HTR-8/SVneo (cell line): Measurements from ENCODE around the gene SLC16A4.

ENCODE experiments used
- DNase-seq: peaks from one replicate; pipeline ENCODE4 v3.0.0; 2011; ENCODE audit warnings: low spot score, mixed read lengths; ENCODE audit not compliant: insufficient read length
- FAIRE-seq: peaks from 2 replicates; lab custom pipeline; 2011; peaks lifted over from hg19 to GRCh38; lab: Jason Lieb, UNC

The SLC16A4 gene

GRCh38 chr1:110375490-110375889 is 15.3 kb downstream of the SLC16A4 start:
- FAIRE-seq (no peak), DNase-seq (no peak)

- FAIRE-seq (no peak), DNase-seq (no peak)
These were observed 20.0 kb downstream of the SLC16A4 start for GRCh38 chr1:110370827-110371226.

- FAIRE-seq (no peak), DNase-seq (no peak)
These were observed 26.6 kb downstream of the SLC16A4 start for GRCh38 chr1:110364221-110364620.

- DNase-seq (no peak), FAIRE-seq (no peak)
These were observed 29.0 kb downstream of the SLC16A4 start for GRCh38 chr1:110361856-110362255.

- DNase-seq = no peak
- no peak for FAIRE-seq
These were observed 30.4 kb downstream of the SLC16A4 start for GRCh38 chr1:110360431-110360830.

- DNase-seq (no peak), FAIRE-seq (no peak)
These were observed 34.4 kb downstream of the SLC16A4 start for GRCh38 chr1:110356379-110356778.

GRCh38 chr1:110355321-110355720 is 35.5 kb downstream of the SLC16A4 start:
- FAIRE-seq = no peak
- DNase-seq = no peak

- DNase-seq (no peak), FAIRE-seq (no peak)
These were observed 40.5 kb downstream of the SLC16A4 start for GRCh38 chr1:110350360-110350759.

GRCh38 chr1:110348771-110349170 is 42.1 kb downstream of the SLC16A4 start:
- FAIRE-seq (no peak), DNase-seq (no peak)

- no peak for FAIRE-seq
- no peak for DNase-seq
These were observed 42.8 kb downstream of the SLC16A4 start for GRCh38 chr1:110348050-110348449.

- FAIRE-seq (no peak), DNase-seq (no peak)
These were observed 43.5 kb downstream of the SLC16A4 start for GRCh38 chr1:110347182-110347893.

- DNase-seq (no peak), FAIRE-seq (no peak)
These were observed 44.1 kb downstream of the SLC16A4 start for GRCh38 chr1:110346690-110347089.

GRCh38 chr1:110345480-110345879 is 45.3 kb downstream of the SLC16A4 start:
- FAIRE-seq (no peak), DNase-seq (no peak)

- FAIRE-seq (no peak), DNase-seq (no peak)
These were observed 46.7 kb downstream of the SLC16A4 start for GRCh38 chr1:110344152-110344551.

- FAIRE-seq = no peak
- no peak for DNase-seq
These were observed 47.6 kb downstream of the SLC16A4 start for GRCh38 chr1:110343249-110343648.

GRCh38 chr1:110341872-110342331 is 48.9 kb downstream of the SLC16A4 start:
- no peak for DNase-seq
- FAIRE-seq = no peak

- no peak for FAIRE-seq
- no peak for DNase-seq
These were observed 49.5 kb downstream of the SLC16A4 start for GRCh38 chr1:110341146-110341871.

- DNase-seq (no peak), FAIRE-seq (no peak)
These were observed 50.7 kb downstream of the SLC16A4 start for GRCh38 chr1:110340207-110340468.

- peak; percentile 6 for DNase-seq
- no peak for FAIRE-seq
These were observed 51.2 kb downstream of the SLC16A4 start for GRCh38 chr1:110339407-110340206.

- peak; percentile 91 for DNase-seq
- FAIRE-seq = peak; percentile 49
These were observed 51.9 kb downstream of the SLC16A4 start, which contains the start of gene RBM15 for GRCh38 chr1:110338886-110339406. TSS of gene RBM15 (plus strand) at chr1:110339377. CDS start at chr1:110339406, 29 bp downstream.
